NCI-H1694 (cell line): Measurements from ENCODE around the gene SBSN.
"Not testable (repeated sequence)": the region's sequence is repeated elsewhere in the genome, so short reads cannot be mapped to it uniquely, and the experiment has no call there.

ENCODE experiments used
- DNase-seq: peaks from one replicate; lab custom pipeline; 2025; lab: John Stamatoyannopoulos, UW

Gene SBSN

GRCh38 chr19:35508129-35508528 lies 20.0 kb downstream of the SBSN start:
- DNase-seq: no peak

DNA sequence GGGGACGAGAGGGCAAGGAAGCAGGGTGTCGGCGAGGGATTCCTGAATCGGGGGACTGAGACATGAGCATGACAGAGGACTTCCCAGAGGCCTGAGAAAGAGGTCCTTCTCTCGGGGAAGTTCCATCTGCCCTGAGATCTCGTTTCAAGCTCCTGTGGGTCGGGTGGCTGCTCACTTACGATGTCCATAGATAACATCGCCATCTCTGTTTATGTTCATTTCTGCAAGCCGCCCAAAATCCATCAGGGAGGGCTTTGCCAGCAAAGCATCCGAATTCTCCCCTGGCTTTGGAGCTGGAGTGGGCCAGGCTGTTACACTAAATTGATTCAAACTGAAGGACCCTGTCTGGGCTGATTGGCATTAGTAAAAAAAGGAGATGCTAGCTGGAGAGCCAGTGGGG lies 20.6 kb downstream of the SBSN start:
- no peak for DNase-seq

DNA sequence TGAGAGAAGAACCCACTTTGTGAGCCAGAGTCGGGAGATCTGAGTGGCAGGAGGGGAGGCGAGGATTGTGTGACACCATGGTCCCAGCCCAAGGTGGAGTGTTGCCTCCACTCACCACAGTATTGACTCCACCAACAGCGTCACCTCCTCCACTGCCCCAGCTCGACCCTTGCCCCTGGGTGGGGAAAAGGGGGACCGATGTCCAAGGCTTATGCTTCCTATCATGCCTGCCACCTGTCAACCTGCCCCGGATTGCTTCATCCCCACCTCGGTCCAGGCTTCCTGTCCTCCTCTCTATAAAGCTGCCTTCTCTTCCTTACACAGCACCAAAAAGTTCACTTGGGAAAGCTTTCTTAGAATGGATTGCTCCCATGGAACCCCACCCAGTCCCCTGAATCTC lies 22.1 kb downstream of the SBSN start:
- no peak for DNase-seq

GRCh38 chr19:35502751-35503150 lies 25.4 kb downstream of the SBSN start:
- no peak for DNase-seq

GRCh38 chr19:35501684-35502083 lies 26.4 kb downstream of the SBSN start:
- no peak for DNase-seq

- DNase-seq: no peak
Observed at GRCh38 chr19:35500611-35501010, 27.5 kb downstream of the SBSN start.

- no peak for DNase-seq
Observed at GRCh38 chr19:35498984-35499527, 29.1 kb downstream of the SBSN start.

- DNase-seq: no peak
Observed at GRCh38 chr19:35498220-35498619, 29.9 kb downstream of the SBSN start.

DNA sequence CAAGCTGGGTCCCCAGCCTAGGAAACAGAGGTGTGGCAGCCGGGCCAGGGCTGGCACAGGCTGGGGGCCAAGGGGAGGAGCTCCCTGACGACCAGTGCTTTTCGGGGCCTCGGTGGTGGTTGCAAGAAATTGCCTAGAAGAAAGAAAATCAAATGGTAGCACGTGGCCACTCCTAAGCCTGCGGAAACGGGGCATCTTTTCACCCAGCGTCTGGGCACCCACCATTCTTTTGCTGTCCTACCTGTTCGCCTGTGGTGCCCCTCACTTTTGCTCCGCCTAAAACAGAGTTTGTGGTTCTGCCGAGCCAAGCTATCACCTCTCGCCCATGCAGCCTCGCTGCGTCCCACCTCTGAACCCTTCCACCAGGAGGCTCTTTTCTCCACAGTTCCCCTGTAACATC lies 30.7 kb downstream of the SBSN start:
- DNase-seq: no peak

GRCh38 chr19:35495107-35496064 lies 32.7 kb downstream of the SBSN start:
- DNase-seq: peak; percentile 50

GRCh38 chr19:35493971-35494370 lies 34.1 kb downstream of the SBSN start:
- no peak for DNase-seq

GRCh38 chr19:35491836-35492360 lies 36.2 kb downstream of the SBSN start:
- no peak for DNase-seq

DNA sequence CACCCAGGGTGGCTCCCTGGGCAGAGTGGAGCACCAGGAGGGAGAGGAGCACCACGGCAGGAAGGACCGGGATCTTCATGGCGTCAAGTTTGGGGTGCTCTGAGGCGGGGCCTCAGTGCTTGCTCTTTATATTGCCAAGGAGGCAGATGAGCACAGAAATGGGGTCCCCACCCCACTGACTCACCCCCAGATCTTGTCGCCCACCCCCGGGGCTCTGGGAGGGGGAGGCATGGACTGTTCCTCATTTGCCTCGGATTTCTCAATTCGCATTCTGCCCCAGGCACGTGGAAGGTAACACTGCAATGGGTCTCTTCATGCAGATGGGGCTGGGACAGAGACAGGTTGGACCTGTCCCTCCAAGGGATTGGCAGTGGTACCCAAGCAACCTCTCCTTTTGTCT lies 37.7 kb downstream of the SBSN start, which contains the start of gene KRTDAP:
Gene KRTDAP, minus strand, starts transcription at position 101 of the 400 bp plus-strand sequence. Its CDS starts 22 bp downstream, at position 79.
- no peak for DNase-seq

- no peak for DNase-seq
Observed at GRCh38 chr19:35488677-35489076, 39.4 kb downstream of the SBSN start.

GRCh38 chr19:35487656-35488182 lies 40.4 kb downstream of the SBSN start:
- DNase-seq: no peak

DNA sequence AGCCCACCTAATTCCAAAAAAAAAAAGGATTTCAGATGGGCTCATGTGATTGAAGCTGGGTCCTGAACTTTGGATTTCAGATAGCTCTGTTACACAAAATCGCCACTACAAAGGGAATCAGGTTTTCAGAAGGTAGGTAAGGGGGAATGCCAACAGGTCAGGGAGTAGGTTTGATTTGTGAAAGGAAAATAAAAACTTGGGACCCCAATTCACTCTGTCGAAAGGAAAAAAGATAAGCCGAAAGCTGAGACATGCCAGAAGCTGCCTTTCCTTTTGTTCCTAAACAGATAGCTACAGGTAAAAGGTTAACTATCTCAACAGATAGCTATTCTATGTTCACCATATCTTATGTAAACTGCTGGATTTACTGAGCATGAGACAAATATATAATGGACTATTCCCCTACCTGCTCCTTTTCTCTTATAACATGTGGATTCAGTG lies 41.8 kb downstream of the SBSN start:
- DNase-seq: no peak

DNA sequence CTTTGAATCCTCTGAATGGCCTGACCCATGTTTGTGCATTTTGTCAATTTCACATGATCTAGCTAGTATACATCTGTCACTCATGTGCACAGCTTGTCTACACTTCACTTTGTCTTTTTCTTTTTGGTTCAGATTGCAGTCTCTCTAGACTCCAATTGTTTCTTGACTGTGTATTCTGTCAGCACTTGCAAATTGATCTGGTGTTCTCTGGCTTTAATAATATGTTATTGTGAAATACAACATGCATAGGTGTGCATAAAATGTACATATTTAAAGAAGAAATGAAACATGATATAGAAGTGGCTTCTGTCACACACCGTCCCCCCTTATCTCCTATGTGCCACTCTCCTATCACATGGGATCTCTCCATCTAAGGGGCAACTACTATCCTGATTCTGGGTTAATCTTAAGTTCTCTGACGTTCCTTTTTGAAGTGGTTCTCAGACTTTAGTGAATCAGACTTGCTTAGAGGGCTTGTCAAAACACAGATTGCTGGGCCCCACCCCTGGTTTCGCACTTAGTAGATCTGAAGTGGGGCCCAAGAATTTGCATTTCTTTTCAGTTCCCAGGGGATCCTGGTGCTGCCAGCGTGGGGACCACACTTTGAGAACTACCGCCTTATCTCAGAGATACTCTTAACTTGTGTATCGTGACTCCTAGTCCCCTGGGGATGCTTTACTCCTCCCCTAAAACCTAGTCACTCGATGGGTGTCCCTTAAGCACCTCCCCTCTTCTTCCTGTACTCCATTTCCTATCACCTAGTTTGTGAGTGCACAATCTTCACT lies 43.7 kb downstream of the SBSN start:
- DNase-seq: no peak

GRCh38 chr19:35483089-35483488 lies 45.0 kb downstream of the SBSN start:
- no peak for DNase-seq

GRCh38 chr19:35478794-35479677 lies 49.1 kb downstream of the SBSN start:
- DNase-seq: no peak

GRCh38 chr19:35476149-35476548 lies 52.0 kb downstream of the SBSN start:
- DNase-seq: no peak

DNA sequence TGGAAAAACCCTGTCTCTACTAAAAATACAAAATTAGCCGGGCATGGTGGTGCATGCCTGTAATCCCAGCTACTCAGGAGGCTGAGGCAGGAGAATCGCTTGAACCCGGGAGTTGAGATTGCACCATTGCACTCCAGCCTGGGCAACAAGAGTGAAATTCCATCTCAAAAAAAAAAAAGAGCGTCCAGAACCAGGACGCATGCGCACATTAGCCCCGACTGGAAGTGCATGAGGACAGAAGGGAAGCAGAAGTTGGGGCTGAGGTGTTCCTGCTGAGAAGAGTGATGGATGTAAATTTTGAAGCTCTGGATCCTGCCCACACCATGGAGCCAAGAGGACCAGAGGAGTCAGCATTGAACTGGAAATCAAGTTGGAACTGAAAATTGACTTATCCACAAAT lies 53.5 kb downstream of the SBSN start:
- not testable (repeated sequence) for DNase-seq
